K562 (cell line): Measurements from ENCODE around the gene PLP2. TPM values are rescaled to one million over a fixed set of nuclear protein-coding genes. Genes with fewer than 3 reads are reported as not detected.

Experiments
- E2F8 ChIP-seq: fragments of 450-650 bp; IDR thresholded peaks from 2 replicates; pipeline ENCODE4 v1.7.1; 2018; ENCODE audit warnings: mild to moderate bottlenecking, low read depth; ENCODE audit not compliant: partially characterized antibody
- FOXK2 ChIP-seq, 2 experiments: fragments of 450-650 bp; IDR thresholded peaks in 1 of 2; conservative IDR thresholded peaks in 1 of 2; 2 replicates each; pipeline ENCODE4 v1.6.1; 2016; ENCODE audit warnings: low read depth in 2 of 2, mild to moderate bottlenecking in 1 of 2
- GABPB2 ChIP-seq: fragments of 250-450 bp; sonication (Bioruptor Pico); conservative IDR thresholded peaks from 2 replicates; pipeline ENCODE4 v1.5.1; 2021; ENCODE audit warnings: mild to moderate bottlenecking
- HNRNPL ChIP-seq: fragments of 200-400 bp; formaldehyde crosslinking; IDR thresholded peaks from 2 replicates; pipeline ENCODE4 v1.6.1; 2017; ENCODE audit warnings: low read depth, mild to moderate bottlenecking, low read length
- HOXB6 ChIP-seq: fragments of 250-450 bp; sonication (Bioruptor Pico); IDR thresholded peaks from 2 replicates; pipeline ENCODE4 v1.5.1; 2022; ENCODE audit warnings: mild to moderate bottlenecking, borderline replicate concordance
- NR1H2 ChIP-seq: sonication (generic); formaldehyde crosslinking; IDR thresholded peaks from 2 replicates; pipeline ENCODE4 v1.4.0; 2020; ENCODE audit warnings: mild to moderate bottlenecking, missing genetic modification reagents
- RFX7 ChIP-seq: fragments of 250-450 bp; sonication (Bioruptor Pico); IDR thresholded peaks from 2 replicates; pipeline ENCODE4 v1.5.1; 2021; ENCODE audit warnings: mild to moderate bottlenecking
- SUPT5H ChIP-seq: fragments of 450-650 bp; IDR thresholded peaks from 2 replicates; pipeline ENCODE4 v1.6.1; 2016
- TEAD4 ChIP-seq, 2 experiments: sonication (generic) in 1 of 2; formaldehyde crosslinking in 1 of 2; IDR thresholded peaks; 2 replicates each; pipeline versions ENCODE4 v1.6.1 to v1.8.0; 2012 to 2022; ENCODE audit warnings: borderline replicate concordance in 1 of 2, inconsistent platforms in 1 of 2, low read length in 1 of 2, mild to moderate bottlenecking in 1 of 2, missing genetic modification reagents in 1 of 2
- TFAM ChIP-seq: fragments of 250-450 bp; sonication (Bioruptor Pico); conservative IDR thresholded peaks from 2 replicates; pipeline ENCODE4 v1.5.0; 2021; ENCODE audit warnings: mild to moderate bottlenecking, moderate library complexity
- XRCC3 ChIP-seq: fragments of 450-650 bp; IDR thresholded peaks from 2 replicates; pipeline ENCODE4 v1.6.1; 2017; ENCODE audit warnings: mild to moderate bottlenecking, moderate library complexity
- ZBTB17 ChIP-seq: fragments of 450-650 bp; formaldehyde crosslinking; IDR thresholded peaks from 2 replicates; pipeline ENCODE4 v1.4.0; 2020; ENCODE audit warnings: mild to moderate bottlenecking
- polyA plus RNA-seq, 8 experiments: library from polyadenylated mRNA; depleted of rRNA in 4 of 8; stranded (reverse) in 5 of 8; unstranded in 3 of 8; fragments of >200 nt; fragmentation: Nextera tagmentation in 2 of 8; fragmentation: Illumina TruSeq in 1 of 8; extraction: Ambion mirVana in 2 of 8; extraction: Trizol in 1 of 8; gene quantifications; 2 replicates each; pipeline versions ENCODE4 v1.2.1 to v1.2.3, GENCODE V29; 2011 to 2014; ENCODE audit warnings: inconsistent platforms in 1 of 8, missing spikeins in 1 of 8
- total RNA-seq, 7 experiments: library from RNA; depleted of rRNA in 6 of 7; stranded (reverse); fragments of >200 nt in 6 of 7; fragmentation: Illumina TruSeq in 2 of 7; extraction: Trizol in 2 of 7; gene quantifications; 2 replicates each; pipeline versions ENCODE4 v1.2.1 to v1.2.3, GENCODE V29; 2011 to 2021; ENCODE audit warnings: low replicate concordance in 1 of 7
- TF ChIP-seq, protein P1 (sequence below): fragments of 450-650 bp; formaldehyde crosslinking; IDR thresholded peaks from 2 replicates; pipeline ENCODE4 v1.4.0; 2020; ENCODE audit warnings: mild to moderate bottlenecking, moderate library complexity
- TF ChIP-seq, protein P2 (sequence below): sonication (generic); formaldehyde crosslinking; IDR thresholded peaks from 2 replicates; pipeline ENCODE4 v1.8.0; 2022; ENCODE audit warnings: missing genetic modification reagents, mild to moderate bottlenecking, borderline replicate concordance
- TF ChIP-seq, protein P3 (sequence below): fragments of 450-650 bp; formaldehyde crosslinking; IDR thresholded peaks from 2 replicates; pipeline ENCODE4 v1.4.0; 2020; ENCODE audit warnings: mild to moderate bottlenecking, moderate library complexity
- TF ChIP-seq, protein P4 (sequence below): fragments of 250-450 bp; sonication (Bioruptor Pico); IDR thresholded peaks from 2 replicates; pipeline ENCODE4 v1.4.0; 2020; ENCODE audit warnings: mild to moderate bottlenecking, moderate library complexity, borderline replicate concordance

Gene PLP2
- total and polyA plus RNA-seq, 9 of the 15 experiments (the other 6 are each of a cell fraction or from before 2014, with no cell fraction given): 34.7 to 236 (median 112) TPM

- TF ChIP-seq HNRNPL (no peak), ZBTB17 (CRISPR knock-in tag) (no peak), RFX7 (no peak), TEAD4 (IDR thresholded peaks at IDR 0.05; ENCODE audit: low read length) (no peak), TEAD4 (CRISPR knock-in tag; IDR thresholded peaks at IDR 0.05; ENCODE audit: borderline replicate concordance) (no peak), SUPT5H (peak; percentile 54), GABPB2 (CRISPR knock-in tag) (no peak), HOXB6 (CRISPR knock-in tag) (no peak), NR1H2 (CRISPR knock-in tag) (no peak), FOXK2 (conservative IDR thresholded peaks at IDR 0.05 in 1 of 2, IDR thresholded peaks at IDR 0.05 in 1 of 2; ENCODE audit: low read depth in 2 of 2) (no peak), E2F8 (no peak), XRCC3 (no peak), TFAM (CRISPR knock-in tag) (no peak)
- TF ChIP-seq, protein P1, sequence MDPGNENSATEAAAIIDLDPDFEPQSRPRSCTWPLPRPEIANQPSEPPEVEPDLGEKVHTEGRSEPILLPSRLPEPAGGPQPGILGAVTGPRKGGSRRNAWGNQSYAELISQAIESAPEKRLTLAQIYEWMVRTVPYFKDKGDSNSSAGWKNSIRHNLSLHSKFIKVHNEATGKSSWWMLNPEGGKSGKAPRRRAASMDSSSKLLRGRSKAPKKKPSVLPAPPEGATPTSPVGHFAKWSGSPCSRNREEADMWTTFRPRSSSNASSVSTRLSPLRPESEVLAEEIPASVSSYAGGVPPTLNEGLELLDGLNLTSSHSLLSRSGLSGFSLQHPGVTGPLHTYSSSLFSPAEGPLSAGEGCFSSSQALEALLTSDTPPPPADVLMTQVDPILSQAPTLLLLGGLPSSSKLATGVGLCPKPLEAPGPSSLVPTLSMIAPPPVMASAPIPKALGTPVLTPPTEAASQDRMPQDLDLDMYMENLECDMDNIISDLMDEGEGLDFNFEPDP: no peak
- TF ChIP-seq, protein P2, sequence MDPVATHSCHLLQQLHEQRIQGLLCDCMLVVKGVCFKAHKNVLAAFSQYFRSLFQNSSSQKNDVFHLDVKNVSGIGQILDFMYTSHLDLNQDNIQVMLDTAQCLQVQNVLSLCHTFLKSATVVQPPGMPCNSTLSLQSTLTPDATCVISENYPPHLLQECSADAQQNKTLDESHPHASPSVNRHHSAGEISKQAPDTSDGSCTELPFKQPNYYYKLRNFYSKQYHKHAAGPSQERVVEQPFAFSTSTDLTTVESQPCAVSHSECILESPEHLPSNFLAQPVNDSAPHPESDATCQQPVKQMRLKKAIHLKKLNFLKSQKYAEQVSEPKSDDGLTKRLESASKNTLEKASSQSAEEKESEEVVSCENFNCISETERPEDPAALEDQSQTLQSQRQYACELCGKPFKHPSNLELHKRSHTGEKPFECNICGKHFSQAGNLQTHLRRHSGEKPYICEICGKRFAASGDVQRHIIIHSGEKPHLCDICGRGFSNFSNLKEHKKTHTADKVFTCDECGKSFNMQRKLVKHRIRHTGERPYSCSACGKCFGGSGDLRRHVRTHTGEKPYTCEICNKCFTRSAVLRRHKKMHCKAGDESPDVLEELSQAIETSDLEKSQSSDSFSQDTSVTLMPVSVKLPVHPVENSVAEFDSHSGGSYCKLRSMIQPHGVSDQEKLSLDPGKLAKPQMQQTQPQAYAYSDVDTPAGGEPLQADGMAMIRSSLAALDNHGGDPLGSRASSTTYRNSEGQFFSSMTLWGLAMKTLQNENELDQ: no peak
- TF ChIP-seq, protein P3, sequence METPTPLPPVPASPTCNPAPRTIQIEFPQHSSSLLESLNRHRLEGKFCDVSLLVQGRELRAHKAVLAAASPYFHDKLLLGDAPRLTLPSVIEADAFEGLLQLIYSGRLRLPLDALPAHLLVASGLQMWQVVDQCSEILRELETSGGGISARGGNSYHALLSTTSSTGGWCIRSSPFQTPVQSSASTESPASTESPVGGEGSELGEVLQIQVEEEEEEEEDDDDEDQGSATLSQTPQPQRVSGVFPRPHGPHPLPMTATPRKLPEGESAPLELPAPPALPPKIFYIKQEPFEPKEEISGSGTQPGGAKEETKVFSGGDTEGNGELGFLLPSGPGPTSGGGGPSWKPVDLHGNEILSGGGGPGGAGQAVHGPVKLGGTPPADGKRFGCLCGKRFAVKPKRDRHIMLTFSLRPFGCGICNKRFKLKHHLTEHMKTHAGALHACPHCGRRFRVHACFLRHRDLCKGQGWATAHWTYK (CRISPR knock-in tag): no peak
- TF ChIP-seq, protein P4, sequence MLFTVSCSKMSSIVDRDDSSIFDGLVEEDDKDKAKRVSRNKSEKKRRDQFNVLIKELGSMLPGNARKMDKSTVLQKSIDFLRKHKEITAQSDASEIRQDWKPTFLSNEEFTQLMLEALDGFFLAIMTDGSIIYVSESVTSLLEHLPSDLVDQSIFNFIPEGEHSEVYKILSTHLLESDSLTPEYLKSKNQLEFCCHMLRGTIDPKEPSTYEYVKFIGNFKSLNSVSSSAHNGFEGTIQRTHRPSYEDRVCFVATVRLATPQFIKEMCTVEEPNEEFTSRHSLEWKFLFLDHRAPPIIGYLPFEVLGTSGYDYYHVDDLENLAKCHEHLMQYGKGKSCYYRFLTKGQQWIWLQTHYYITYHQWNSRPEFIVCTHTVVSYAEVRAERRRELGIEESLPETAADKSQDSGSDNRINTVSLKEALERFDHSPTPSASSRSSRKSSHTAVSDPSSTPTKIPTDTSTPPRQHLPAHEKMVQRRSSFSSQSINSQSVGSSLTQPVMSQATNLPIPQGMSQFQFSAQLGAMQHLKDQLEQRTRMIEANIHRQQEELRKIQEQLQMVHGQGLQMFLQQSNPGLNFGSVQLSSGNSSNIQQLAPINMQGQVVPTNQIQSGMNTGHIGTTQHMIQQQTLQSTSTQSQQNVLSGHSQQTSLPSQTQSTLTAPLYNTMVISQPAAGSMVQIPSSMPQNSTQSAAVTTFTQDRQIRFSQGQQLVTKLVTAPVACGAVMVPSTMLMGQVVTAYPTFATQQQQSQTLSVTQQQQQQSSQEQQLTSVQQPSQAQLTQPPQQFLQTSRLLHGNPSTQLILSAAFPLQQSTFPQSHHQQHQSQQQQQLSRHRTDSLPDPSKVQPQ (CRISPR knock-in tag): no peak
Measured at GRCh38 chrX:49171752-49172279, at the start of gene PLP2 (continued).
